GM12892 (cell line): Measurements from ENCODE around the gene RAB3GAP2.
"Not testable (repeated sequence)": the region's sequence is repeated elsewhere in the genome, so short reads cannot be mapped to it uniquely, and the experiment has no call there.

ENCODE experiments used
- DNase-seq: peaks from one replicate; pipeline ENCODE4 v3.0.0; 2011; ENCODE audit not compliant: insufficient read length
- FAIRE-seq: peaks from 2 replicates; lab custom pipeline; 2011; peaks lifted over from hg19 to GRCh38; lab: Jason Lieb, UNC
- POLR2A ChIP-seq: IDR thresholded peaks from 2 replicates; pipeline ENCODE4 v1.6.1; 2011; ENCODE audit warnings: low read depth, low read length, control low read depth
- POLR2AphosphoS5 ChIP-seq: IDR thresholded peaks from 2 replicates; pipeline ENCODE4 v1.6.1; 2011; ENCODE audit warnings: low read depth, low read length, control low read depth
- TAF1 ChIP-seq: IDR thresholded peaks from 2 replicates; pipeline ENCODE4 v1.6.1; 2011; ENCODE audit warnings: low read depth, mild to moderate bottlenecking, control low read depth, low read length, borderline replicate concordance

Gene RAB3GAP2

DNA sequence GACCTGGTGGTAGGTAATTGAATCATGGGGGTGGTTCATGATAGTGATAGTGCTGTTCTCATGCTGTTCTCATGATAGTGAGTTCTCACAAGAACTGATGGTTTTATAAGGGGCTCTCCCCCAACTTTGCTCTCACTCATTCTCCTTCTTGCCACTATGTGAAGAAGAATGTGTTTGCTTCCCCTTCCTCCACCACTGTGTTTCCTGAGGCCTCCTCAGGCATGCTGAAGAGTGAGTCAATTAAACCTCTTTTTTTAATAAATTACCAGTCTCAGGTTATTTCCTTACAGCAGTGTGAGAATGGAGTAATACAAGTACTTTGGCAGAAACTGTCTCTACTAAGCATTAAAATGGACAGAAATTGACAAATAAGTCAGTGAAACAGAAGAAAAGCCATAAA lies 21.6 kb downstream of the RAB3GAP2 start:
- no peak for TF ChIP-seq TAF1
- TF ChIP-seq POLR2AphosphoS5 = no peak
- TF ChIP-seq POLR2A = no peak
- DNase-seq = no peak
- FAIRE-seq = no peak

DNA sequence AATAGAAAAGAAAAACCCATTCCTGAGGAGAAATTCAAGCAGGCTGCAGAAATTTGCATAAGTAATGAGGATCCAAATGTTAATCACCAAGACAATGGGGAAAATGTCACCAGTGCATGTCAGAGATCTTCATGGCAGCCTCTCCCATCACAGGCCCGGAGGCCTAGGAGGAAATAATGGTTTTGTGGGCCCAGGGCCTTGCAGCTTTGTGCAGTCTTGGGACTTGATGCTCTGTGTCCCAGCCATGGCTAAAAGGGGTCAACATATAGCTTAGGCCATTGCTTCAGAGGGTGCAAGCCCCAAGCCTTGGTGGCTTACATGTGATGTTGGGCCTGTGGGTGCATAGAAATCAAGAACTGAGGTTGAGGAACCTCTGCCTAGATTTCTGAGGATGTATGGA lies 22.7 kb downstream of the RAB3GAP2 start:
- no peak for DNase-seq
- no peak for FAIRE-seq
- TF ChIP-seq POLR2A = no peak
- no peak for TF ChIP-seq TAF1
- no peak for TF ChIP-seq POLR2AphosphoS5

- not testable (repeated sequence) for DNase-seq, FAIRE-seq
Measured at GRCh38 chr1:220248715-220249265, 23.5 kb downstream of the RAB3GAP2 start.

DNA sequence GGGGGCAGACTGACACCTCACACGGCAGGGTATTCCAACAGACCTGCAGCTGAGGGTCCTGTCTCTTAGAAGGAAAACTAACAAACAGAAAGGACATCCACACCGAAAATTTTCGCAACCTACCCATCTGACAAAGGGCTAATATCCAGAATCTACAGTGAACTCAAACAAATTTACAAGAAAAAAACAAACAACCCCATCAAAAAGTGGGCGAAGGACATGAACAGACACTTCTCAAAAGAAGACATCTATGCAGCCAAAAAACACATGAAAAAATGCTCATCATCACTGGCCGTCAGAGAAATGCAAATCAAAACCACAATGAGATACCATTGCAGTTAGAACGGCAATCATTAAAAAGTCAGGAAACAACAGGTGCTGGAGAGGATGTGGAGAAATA lies 26.4 kb downstream of the RAB3GAP2 start:
- FAIRE-seq, DNase-seq: not testable (repeated sequence)

- FAIRE-seq (peak; percentile 66), DNase-seq (no peak)
- no peak for TF ChIP-seq POLR2AphosphoS5
- TF ChIP-seq TAF1 = no peak
- TF ChIP-seq POLR2A = no peak
Measured at GRCh38 chr1:220243947-220244346, 28.3 kb downstream of the RAB3GAP2 start.

DNA sequence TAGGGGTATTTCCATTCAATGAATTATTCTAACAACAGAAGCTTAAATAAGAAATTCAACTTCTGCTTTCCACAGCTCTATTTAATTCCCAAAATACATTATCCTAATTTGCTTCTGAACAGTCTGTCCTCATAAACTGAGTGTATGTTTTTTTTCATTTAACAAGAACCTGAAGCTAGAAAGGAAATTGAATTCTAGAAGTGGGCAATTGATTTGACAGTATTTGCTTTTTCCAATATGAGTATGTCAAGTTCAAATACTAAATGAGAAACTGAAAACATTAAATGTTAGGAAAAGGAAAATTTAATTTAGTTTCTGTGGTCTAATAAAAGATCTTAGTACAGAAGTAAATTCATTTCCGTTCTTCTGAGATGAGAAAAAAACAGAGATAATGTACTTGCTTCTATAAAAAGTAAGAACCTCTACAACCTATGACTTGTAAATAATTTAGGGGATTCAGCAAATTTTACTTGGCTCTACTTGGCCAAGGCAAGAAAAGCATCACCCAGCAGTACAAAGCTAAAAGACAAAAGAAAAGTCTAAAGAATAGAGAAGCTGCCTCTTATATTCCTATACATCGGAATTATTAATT lies 31.1 kb downstream of the RAB3GAP2 start:
- TF ChIP-seq POLR2A = no peak
- TF ChIP-seq POLR2AphosphoS5 = no peak
- no peak for TF ChIP-seq TAF1
- FAIRE-seq (peak; percentile 9), DNase-seq (no peak)

DNA sequence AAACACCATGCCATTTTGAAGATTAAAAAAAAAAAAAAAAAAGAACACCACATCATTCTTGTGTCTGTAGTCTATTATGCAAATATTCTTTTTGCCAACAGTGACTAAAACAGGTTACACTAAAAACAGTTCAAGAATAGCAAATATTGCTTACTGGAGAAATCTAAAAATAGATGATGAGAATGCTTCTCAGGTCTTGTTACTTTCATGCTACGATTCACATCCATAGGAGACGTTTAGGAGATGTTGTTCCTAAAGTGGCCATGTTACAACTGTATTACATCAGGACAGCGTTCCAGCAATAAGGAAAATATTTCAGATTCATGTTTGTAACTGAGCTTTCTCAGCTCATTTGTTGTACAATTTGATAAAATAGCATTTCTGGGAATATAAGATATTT lies 32.3 kb downstream of the RAB3GAP2 start:
- TF ChIP-seq POLR2A = no peak
- no peak for DNase-seq
- no peak for FAIRE-seq

DNA sequence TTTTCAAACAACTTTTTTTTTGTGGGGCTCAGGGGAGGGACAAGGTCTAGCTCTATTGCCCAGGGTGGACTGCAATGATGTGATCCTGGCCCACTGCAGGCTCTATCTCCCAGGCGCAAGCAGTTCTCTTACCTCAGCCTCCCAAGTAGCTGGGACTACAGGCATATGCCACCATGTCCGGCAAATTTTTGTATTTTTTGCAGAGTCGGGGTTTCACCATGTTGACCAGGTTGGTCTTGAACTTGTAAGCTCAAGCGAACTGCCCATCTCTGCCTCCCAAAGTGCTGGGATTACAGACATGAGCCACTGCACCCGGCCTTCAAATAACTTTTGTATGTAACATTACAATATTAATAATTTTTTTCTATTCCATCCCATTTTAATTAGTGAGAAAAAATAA lies 33.0 kb downstream of the RAB3GAP2 start:
- no peak for TF ChIP-seq TAF1
- no peak for TF ChIP-seq POLR2AphosphoS5
- no peak for TF ChIP-seq POLR2A
- FAIRE-seq (no peak), DNase-seq (no peak)

DNA sequence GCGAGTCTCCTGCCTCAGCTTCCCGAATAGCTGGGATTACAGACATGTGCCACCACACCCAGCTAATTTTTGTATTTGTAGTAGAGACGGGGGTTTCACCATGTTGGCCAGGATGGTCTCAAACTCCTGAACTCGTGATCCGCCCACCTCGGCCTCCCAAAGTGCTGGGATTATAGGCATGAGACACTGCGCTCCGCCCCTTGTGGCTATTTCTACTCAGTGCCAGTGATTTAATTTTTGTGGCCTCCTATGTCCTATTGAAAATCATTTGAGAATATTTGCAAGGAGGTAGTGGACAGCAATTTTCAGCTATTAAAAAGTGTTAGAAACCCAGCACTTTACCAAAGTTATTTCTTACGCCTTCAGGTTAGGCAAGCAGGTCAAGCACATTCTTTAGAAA lies 36.0 kb downstream of the RAB3GAP2 start:
- DNase-seq, FAIRE-seq: not testable (repeated sequence)

DNA sequence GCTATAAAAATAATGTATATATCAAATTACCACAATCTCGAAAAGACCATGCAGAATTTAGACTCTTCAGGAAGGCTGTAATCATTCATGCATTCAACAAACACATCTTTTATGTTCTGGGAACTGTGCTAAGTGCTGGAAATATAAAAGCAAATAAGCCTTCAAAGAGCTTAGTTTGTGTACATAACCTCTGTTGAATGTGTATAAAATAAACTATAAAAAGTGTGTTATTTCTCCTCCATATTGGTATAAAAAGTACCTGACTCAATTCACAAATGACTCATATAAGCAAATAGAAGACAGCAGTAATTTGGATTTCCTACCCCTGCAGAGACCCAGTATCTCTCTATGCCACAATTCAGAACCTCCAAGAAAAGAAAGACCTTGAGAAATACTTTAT lies 36.8 kb downstream of the RAB3GAP2 start:
- no peak for TF ChIP-seq TAF1
- TF ChIP-seq POLR2A = no peak
- TF ChIP-seq POLR2AphosphoS5 = no peak
- DNase-seq (no peak), FAIRE-seq (no peak)

- TF ChIP-seq POLR2AphosphoS5 (no peak), POLR2A (no peak), TAF1 (no peak)
- FAIRE-seq = no peak
Measured at GRCh38 chr1:220233927-220234326, 38.3 kb downstream of the RAB3GAP2 start.

DNA sequence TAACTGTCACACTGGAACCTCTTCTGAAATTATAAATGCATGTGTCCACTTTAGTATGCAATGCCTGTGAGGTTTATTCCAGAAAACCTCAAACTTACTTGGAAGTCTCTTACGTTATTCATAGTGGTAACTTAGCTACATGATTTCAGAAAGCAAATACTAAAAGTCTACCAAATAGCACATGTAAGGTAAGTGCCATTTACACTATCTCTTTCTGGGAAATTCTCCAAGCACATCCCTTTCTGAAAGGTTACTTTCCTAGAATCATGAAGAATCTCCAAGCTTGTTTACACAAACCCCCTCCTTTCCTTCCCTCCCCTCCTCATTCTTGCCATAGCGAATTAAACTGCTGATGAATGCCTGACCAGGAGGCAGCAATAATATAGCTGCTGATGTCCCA lies 42.5 kb downstream of the RAB3GAP2 start:
- TF ChIP-seq POLR2AphosphoS5 = no peak
- no peak for TF ChIP-seq TAF1
- no peak for TF ChIP-seq POLR2A
- FAIRE-seq (no peak), DNase-seq (no peak)

More at GRCh38 chr1:220233927-220234326, 38.3 kb downstream of the RAB3GAP2 start:
- no peak for DNase-seq

GRCh38 chr1:220227393-220227792 lies 44.9 kb downstream of the RAB3GAP2 start:
- TF ChIP-seq POLR2AphosphoS5 (no peak), POLR2A (no peak), TAF1 (no peak)
- DNase-seq (no peak), FAIRE-seq (no peak)

DNA sequence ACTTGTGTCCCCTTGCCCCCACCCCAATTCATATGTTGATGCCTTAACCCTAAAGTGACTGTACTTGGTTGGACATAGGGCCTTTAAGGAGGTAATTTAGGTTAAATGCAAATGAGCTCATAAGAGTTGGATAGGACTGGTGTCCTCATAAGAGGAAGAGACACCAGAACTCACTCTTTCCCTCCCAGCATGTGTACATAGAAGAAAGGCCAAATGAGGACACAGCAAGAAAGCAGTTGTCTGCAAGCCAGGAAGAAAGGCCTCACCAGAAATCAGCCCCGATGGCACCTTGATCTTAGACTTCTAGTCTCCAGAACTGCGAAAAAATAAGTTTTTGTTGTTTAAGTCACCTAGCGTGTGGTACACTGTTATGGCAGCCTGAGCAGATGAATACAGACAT lies 45.5 kb downstream of the RAB3GAP2 start:
- FAIRE-seq (no peak), DNase-seq (no peak)
- TF ChIP-seq POLR2AphosphoS5 = no peak
- no peak for TF ChIP-seq POLR2A
- TF ChIP-seq TAF1 = no peak
